GM21423 (cell line): ENCODE data around the gene HTR3A.

ENCODE experiments used
- ATAC-seq: cut with Tn5 transposase; IDR thresholded peaks from one replicate; pipeline ENCODE4 v1.9.1; 2021; ENCODE audit warnings: mild to moderate bottlenecking, moderate library complexity; ENCODE audit not compliant: unreplicated experiment

Gene HTR3A

DNA sequence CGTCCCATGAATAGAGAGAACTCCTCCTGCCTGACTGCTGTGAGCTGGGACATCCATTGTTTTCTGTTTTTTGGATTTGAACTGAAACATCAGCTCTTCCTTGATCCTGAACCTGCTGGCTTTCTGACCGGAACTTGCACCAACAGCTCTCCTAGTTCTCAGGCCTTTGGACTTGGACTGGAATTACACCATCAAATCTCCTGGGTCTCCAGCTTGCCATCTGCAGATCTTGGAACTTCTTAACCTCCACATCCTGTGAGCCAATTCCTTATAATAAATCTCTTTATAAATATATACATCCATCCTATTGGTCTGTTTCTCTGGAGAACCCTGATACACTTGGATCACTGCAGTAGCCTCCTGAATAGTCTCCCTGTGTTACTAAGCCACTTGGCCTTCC lies 42.1 kb downstream of the HTR3A start:
- ATAC-seq: no peak

DNA sequence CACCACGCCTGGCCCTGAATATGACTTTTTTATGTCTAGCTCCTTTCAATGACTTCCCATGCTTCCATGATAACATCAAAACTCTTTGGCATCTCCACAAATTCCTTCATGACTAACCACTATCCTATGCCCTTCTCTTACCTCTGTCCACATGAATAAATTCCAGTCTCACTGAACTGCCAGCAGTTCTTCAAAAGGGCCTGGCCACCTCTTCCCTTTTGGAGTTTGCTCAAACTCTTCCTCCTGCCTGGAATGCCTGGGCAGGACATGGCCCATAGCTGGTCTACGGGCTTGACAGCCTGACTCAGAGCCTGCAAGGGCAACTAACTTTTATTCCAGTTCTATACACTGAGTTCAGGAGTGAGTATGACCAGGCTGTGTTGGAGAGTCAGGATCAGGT lies 42.8 kb downstream of the HTR3A start:
- no peak for ATAC-seq

DNA sequence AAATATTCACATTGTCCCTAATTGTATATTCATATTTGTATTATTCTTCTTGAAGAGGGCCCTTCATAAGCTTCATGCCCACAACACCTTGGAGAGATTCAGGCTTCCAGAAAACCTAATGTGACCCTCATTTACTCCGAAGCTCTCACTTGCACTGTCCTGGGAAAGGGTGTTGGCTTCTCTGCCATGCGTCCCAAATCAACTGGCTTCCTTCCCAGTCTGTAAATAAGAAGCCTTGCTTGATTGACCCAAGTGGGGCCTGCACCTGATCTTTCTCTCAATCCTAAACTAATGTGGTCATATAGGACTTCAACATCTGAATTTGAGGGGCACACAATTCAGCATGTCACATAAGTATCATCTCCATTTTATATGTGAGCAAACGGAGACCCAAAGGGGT lies 44.1 kb downstream of the HTR3A start:
- ATAC-seq: no peak

DNA sequence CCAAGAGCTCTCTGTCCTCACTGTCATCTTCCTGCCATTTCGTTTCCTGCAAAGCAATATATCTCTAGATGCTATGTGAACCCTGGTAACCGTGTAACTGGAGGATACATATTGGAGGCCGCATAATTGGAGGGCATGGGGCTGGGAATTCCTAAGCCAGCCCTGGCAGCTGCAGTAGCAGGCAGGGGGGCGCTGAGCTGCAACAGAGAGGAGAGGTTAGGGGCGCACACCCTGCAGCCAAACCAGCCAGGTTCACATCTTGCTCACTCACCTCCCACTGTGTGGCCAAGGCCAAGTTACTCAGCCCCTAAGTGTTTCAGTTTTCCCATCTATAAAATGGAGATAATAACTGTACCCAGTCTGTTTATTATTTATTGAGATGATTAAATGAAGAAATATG lies 44.7 kb downstream of the HTR3A start:
- ATAC-seq: no peak

DNA sequence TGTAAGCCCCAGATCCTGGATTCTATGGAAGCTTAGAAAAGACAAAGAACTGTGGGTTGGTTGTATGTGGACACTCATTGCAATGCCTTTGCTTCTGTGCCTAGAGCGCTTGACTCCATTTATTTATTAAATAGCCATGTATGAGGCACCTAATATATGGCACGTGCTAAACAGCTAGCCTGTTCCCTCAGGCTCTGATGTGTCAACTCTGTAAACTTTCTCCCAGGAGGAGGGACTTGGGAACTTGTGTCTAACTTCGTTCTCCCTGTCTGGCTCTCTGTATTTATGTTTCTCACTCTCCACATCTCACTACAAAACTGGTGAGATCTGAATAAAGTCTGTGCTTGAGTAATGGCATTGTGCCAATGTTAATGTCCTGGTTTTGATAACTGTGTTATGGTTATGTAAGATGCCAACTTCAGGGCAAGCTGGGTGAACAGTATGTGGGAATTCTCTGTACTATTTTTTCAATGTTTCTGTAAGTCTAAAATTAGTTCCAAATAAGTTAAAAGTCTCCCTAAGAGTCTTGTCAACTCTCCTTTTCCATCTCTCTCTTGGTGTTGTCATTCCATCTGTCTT lies 50.5 kb downstream of the HTR3A start:
- ATAC-seq: no peak

DNA sequence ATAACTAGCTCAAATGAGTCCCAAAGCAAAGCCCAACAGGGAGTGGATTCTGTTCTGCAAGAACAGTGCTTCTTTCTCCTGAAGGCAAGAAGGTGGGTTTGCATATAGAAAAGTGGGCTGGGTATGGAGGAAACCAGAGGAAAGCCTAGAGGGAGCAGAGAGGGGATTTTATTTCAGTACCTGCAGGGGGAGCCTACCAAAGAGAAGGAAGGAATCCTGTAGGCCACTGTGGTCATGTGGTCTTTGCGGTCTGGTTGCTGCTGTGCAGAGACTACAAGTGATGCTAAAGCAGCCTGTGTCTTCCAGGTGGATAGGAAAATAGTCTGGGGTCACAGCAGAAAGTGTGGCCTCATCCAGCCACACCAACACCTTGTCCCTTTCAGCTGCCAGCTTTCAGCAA lies 51.4 kb downstream of the HTR3A start:
- no peak for ATAC-seq

DNA sequence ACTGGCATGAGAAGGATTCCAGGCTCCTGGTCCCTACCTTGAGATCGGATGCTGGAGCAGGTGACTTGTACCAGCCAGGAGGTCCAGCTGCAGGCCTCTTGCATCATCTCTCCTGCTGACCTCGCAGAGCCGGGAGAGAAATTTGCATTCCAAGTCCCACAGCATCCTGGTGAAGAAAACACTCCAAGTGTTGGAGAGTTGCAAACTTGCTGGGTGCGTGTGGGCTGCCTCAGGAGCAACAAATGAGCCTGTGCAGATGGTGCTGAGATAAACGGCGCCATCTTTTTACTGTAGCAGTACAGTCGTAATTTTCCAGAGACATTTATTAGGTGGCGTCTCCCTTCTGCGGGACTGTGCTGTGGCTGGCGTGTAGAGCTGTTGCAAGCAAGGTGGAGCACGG lies 52.5 kb downstream of the HTR3A start:
- no peak for ATAC-seq

DNA sequence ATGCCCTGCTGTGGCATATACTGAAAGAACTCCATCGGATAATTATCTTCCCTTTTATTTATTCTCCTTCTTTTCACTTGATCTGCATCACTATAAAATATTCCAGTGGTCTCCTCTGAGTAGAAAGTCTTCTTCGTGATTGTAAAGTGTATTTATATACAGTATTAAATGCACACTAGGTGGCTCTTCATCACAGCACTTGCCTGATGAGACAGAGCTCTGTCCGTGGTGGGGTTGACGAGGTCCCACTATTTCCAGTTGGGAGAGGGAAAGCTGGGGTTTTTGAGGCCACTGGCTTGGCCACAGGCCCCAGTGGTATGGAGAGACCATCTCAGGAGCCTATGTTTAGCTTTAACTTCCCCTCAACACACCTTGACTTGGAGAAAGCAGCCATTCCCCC lies 53.0 kb downstream of the HTR3A start:
- ATAC-seq: no peak

DNA sequence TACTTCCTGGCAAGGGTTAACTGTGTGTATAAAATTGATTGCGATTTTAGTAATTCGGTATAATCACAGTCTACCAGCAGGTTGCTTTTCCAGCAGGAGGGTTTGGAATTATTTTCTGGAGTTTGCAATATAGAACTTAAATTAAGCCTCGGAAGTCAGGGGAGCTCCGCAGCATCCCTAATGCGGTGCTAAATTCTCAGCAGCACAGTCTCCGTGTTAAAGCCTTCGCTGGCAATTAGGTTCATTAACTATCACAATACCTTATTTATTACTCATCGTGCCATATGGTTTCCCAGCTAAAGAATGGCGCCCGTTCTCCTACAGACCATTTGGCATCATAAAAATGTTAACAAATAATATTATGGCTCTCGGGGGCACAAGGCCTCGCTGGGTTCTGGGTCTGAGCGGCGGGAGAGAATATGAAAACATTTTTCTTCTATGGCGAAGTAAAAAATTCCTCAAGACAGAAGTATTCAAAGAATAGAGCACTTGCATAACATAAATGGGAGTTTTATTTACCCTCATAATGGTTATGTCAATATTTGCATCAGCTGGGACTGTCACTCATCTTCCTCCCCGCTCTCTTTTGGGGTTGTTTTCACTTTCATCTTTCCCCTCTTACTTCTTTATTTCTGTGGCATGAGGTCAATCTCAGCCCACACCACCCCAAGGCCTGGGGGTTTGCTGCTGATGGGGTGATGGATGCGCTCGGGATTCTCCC lies 56.5 kb downstream of the HTR3A start:
- ATAC-seq: no peak

DNA sequence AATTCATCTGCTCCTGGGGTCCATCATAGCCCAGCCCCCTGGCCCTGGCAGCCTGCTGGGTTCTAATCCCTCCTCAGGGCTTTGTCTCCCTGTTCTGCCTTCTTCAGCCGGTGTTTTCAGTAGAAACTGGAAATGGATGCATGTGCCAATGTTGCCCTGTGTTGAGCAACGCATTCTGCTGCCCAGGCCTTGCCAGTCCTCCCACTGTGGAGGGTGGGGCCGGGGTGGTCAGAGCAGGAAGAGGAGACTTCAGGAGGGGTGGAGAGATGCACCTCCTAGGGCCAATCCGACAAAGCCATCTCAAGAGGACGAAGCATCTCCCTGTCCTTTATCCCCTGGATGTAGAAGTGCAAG lies 57.0 kb downstream of the HTR3A start:
- ATAC-seq: no peak

DNA sequence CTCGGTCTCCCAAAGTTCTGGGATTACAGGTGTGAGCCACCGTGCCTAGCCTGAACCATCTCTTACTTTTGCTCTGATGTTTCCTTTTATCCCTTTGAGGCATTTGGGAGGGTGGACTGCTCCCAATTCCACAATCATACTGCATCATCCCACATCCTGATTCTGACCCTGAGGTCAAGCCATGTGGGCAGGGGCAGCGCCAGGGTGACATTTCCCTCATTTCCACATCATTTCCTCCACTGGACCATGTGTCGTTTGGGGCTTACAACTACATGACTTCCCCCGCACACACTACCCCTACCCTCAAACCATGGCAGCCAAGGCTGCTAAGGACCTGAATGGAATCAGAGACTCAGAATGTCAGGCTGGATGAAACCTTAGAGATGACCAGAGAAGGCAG lies 58.2 kb downstream of the HTR3A start:
- ATAC-seq: no peak

DNA sequence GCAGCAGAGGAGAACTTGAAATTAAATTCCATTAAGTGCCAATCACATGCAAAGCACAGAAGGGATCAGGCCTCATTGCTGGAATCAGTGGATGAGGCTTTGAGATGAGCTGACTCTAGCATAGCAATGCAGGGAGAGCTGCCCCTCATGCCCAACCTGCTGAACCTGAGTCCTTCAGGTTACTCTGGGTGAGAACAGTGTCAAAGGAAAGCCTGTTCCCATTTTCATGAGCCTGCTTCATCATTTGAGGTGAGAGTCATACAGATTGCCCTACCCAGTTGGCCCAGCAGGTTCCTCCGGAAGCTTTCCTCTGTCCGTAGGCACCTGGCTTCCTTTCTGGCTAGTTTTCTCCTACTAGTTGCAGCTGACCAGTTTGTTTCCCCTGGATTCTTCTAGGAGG lies 58.7 kb downstream of the HTR3A start:
- ATAC-seq: no peak

DNA sequence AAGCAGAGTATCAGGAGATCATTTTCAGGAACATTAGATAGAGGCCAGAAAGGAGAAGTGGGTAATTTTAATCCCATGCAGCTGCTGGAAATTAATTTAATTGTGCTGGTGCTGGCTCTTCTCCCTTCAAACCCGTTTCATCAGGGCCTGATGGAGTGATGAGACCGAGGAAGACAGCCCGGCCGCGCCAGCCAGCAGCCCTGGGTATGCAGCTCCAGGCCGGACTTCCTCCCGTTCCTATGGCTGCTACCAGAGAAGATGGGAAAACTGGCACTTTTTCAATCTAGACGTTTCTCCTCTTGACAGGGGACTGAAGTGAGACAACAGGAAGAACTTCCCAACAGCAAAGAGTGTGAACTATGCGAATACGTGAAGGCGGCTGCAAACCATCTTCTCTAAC lies 60.0 kb downstream of the HTR3A start:
- ATAC-seq: no peak

DNA sequence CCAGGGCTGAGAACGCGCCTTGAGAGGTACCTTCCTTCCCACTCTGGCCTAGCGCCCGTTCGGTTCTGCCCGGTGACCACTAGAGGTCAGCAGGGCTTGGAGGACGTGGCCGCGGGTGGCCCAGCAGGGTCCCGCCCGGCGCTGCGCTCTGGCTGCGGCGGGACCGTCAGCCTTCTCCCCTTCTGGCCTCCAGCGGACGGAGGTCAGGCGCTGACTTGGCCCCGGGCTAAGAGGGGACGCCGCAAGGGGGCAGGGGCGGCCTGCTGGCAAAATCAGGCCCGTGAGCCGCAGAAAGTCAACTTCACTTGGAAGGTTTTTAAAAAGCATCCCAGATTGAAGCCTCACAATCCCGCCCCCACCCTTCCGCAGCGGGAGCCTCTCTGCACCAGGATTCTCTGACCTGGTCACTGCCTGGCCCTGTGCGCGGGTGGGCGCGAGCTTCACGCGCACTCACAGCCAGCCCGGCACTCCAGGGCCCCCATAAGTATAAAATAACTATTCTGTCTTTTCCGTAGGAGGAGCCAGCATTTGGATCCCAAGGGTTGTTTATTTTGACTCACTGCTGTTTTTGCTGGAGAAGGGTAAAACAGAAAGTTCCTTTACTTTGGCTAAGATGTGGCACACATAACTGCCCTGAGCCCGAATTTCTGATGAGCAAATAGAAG lies 61.4 kb downstream of the HTR3A start:
- no peak for ATAC-seq

DNA sequence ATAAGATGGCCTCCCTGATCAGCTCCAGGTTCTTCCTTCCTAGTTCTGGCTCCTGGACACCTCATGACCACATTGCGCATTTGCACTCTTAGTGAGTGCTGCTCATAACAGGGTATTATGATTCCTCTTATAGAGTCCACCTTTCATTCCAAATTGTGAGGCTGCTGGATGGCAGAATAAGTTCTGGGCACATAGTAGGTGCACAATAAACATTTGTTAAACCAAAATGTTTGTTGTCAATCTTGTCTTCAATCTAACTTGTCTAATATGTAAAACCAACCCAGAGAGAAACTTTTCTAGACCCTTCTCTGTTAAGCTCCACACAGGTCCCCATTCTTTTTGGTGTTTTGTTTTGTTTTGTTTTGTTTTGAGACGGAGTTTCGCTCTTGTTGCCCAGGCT lies 62.0 kb downstream of the HTR3A start:
- ATAC-seq: no peak

DNA sequence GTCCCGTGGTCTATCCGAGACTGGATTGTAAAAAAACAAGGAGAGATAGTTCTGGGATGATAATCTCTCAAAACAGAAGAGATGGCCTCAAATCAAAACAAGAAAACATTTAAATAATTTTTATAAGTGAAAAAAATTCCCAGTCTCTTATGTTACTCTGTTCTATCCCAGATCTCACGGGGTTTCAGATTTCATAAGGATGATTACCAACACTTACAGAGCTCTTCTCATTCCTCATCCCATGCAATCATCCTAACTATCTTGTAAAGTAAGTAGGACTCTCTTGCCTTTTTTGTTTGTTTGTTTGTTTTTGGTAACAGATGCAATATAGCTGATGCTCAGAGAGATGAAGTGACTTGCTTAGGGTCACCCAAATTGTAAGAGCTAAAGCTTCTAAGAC lies 64.6 kb downstream of the HTR3A start:
- no peak for ATAC-seq
